HepG2 (cell line): ENCODE results near the gene CRYGA.

Experiments
- EZH2 ChIP-seq: conservative IDR thresholded peaks from 2 replicates; pipeline ENCODE4 v1.6.1; 2012; ENCODE audit warnings: mild to moderate bottlenecking, low read depth, low read length, moderate library complexity
- NPAS2 ChIP-seq: sonication (generic); formaldehyde crosslinking; IDR thresholded peaks from 2 replicates; pipeline ENCODE4 v1.8.0; 2022; ENCODE audit warnings: mild to moderate bottlenecking, missing genetic modification reagents, borderline replicate concordance
- ZNF3 ChIP-seq: IDR thresholded peaks from 2 replicates; pipeline ENCODE4 v1.7.0; 2017; ENCODE audit warnings: inconsistent platforms

GRCh38 chr2:208142240-208142924 is 21.0 kb downstream of the CRYGA start:
- TF ChIP-seq ZNF3 (CRISPR knock-in tag), result no peak
- TF ChIP-seq EZH2, result no peak
- TF ChIP-seq NPAS2 (CRISPR knock-in tag), result no peak
